Fibroblast of lung (primary cell): Measurements from ENCODE around the gene SGO1. TPM values are rescaled to one million over a fixed set of nuclear protein-coding genes. Genes with fewer than 3 reads are reported as not detected.
A peak's percentile ranks its signal among the peaks of the same experiment; 100 is the strongest.

ENCODE experiments used
- DNase-seq, 2 donors: peaks; one replicate each; pipeline versions ENCODE4 v3.0.0 to v3.0.0-alpha.2; 2010; ENCODE audit warnings: low read depth in 2 of 2
- H2AFZ ChIP-seq: 2 replicates; pipeline ENCODE4 v1.5.1; 2012; ENCODE audit warnings: low read length, control low read depth, inconsistent platforms
- H3K27ac ChIP-seq: 2 replicates; pipeline ENCODE4 v1.5.1; 2011; ENCODE audit warnings: low read length, control low read depth; ENCODE audit not compliant: insufficient read depth
- H3K27me3 ChIP-seq: 2 replicates; pipeline ENCODE4 v1.5.1; 2011; ENCODE audit warnings: mild to moderate bottlenecking, low read length; ENCODE audit not compliant: control insufficient read depth, insufficient read depth
- H3K36me3 ChIP-seq: 2 replicates; pipeline ENCODE4 v1.5.1; 2011; ENCODE audit warnings: low read length; ENCODE audit not compliant: control insufficient read depth, insufficient read depth
- H3K4me1 ChIP-seq: 2 replicates; pipeline ENCODE4 v1.5.1; 2011; ENCODE audit warnings: low read length; ENCODE audit not compliant: control insufficient read depth, insufficient read depth; ENCODE audit errors: extremely low read depth
- H3K4me2 ChIP-seq: 2 replicates; pipeline ENCODE4 v1.5.1; 2011; ENCODE audit warnings: low read length, control low read depth; ENCODE audit not compliant: insufficient read depth; ENCODE audit errors: extremely low read depth
- H3K4me3 ChIP-seq, 4 experiments: fragments of 200-600 bp in 1 of 4; sonication (generic) in 1 of 4; replicated peaks in 1 of 4; 2 replicates each; pipeline ENCODE4 v1.5.1; 2011 to 2016; ENCODE audit warnings: low read length in 4 of 4, low read depth in 3 of 4, mild to moderate bottlenecking in 3 of 4, control low read depth in 2 of 4, inconsistent platforms in 1 of 4, mixed read lengths in 1 of 4; ENCODE audit not compliant: insufficient read depth in 1 of 4; ENCODE audit errors: control extremely low read depth in 1 of 4
- H3K79me2 ChIP-seq: 2 replicates; pipeline ENCODE4 v1.5.1; 2012; ENCODE audit warnings: mild to moderate bottlenecking, low read length, inconsistent platforms; ENCODE audit not compliant: control insufficient read depth, insufficient read depth
- H3K9ac ChIP-seq: 2 replicates; pipeline ENCODE4 v1.5.1; 2011; ENCODE audit warnings: mild to moderate bottlenecking, low read length, control low read depth; ENCODE audit not compliant: insufficient read depth
- H3K9me3 ChIP-seq: 2 replicates; pipeline ENCODE4 v1.5.1; 2012; ENCODE audit warnings: low read depth, low read length; ENCODE audit not compliant: control insufficient read depth, insufficient read depth
- H4K20me1 ChIP-seq: 2 replicates; pipeline ENCODE4 v1.5.1; 2011; ENCODE audit warnings: low read length; ENCODE audit not compliant: control insufficient read depth, insufficient read depth; ENCODE audit errors: extremely low read depth
- CTCF ChIP-seq, 2 donors: IDR thresholded peaks in 1 of 2; conservative IDR thresholded peaks in 1 of 2; 1 replicate in 1 of 2; 2 replicates in 1 of 2; pipeline ENCODE4 v1.5.1; 2011 to 2012; ENCODE audit warnings: low read length in 2 of 2, control low read depth in 1 of 2, inconsistent platforms in 1 of 2, low read depth in 1 of 2, mild to moderate bottlenecking in 1 of 2
- EZH2 ChIP-seq: IDR thresholded peaks from 2 replicates; pipeline ENCODE4 v1.5.1; 2012; ENCODE audit warnings: low read length, control low read depth, mild to moderate bottlenecking; ENCODE audit errors: missing control alignments
- polyA plus RNA-seq, 2 donors: library from polyadenylated mRNA; depleted of rRNA in 1 of 2; stranded (reverse) in 1 of 2; unstranded in 1 of 2; fragments of >200 nt; gene quantifications; 2 replicates each; pipeline ENCODE4 v1.2.1, GENCODE V29; 2011 to 2012; ENCODE audit warnings: missing spikeins in 1 of 2
- total RNA-seq: library from RNA; depleted of rRNA; stranded (reverse); fragments of >200 nt; gene quantifications from 2 replicates; pipeline ENCODE4 v1.2.1, GENCODE V29; 2014

Gene SGO1
- total and polyA plus RNA-seq, 2 donors (not counting 1 experiment from before 2014, with no cell fraction given): 1.8 to 2.4 TPM

DNA sequence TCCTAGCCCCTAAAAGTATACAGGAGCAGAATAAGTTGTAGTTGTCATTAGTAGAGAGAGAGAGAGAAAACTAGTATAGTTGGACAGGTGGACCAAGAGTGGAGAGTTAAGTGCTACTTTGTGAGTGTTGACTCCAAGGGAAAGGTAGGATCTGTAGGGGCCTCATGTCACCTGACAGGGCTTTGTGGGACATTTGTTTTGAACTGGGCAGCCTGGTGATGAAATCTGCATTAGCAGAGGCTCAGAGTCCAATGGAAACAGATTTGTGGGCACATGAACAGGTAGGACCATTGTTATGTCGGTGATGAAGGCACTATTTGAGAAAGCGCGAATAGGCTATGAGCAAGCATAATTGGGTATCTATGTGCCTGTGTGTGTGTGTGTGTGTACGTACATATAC, 43.5 kb downstream of the SGO1 start:
- Histone ChIP-seq H3K4me3 (no peak overlapping the region), H3K4me1 (no peaks in the 10 kb centered on the region), H3K27me3 (no peaks in the 10 kb centered on the region), H2AFZ (no peak overlapping the region), H4K20me1 (no peaks in the 10 kb centered on the region), H3K27ac (no peak overlapping the region), H3K9me3 (no peaks in the 10 kb centered on the region), H3K79me2 (no peaks in the 10 kb centered on the region), H3K36me3 (no peaks in the 10 kb centered on the region), H3K9ac (no peak overlapping the region), H3K4me2 (no peak overlapping the region)
- TF ChIP-seq EZH2: no peak
- TF ChIP-seq CTCF (conservative IDR thresholded peaks at IDR 0.05 in 1 of 2, IDR thresholded peaks at IDR 0.05 in 1 of 2; ENCODE audit: low read depth in 1 of 2, low read length in 2 of 2): no peak
- DNase-seq: no peak

GRCh38 chr3:20141851-20142250, 44.2 kb downstream of the SGO1 start:
- Histone ChIP-seq H3K27ac (no peak overlapping the region), H2AFZ (no peak overlapping the region), H3K9me3 (no peaks in the 10 kb centered on the region), H3K27me3 (no peaks in the 10 kb centered on the region), H3K4me1 (no peaks in the 10 kb centered on the region), H3K4me2 (no peak overlapping the region), H3K79me2 (no peaks in the 10 kb centered on the region), H3K36me3 (no peaks in the 10 kb centered on the region), H3K9ac (no peak overlapping the region), H4K20me1 (no peaks in the 10 kb centered on the region), H3K4me3 (no peak overlapping the region)
- TF ChIP-seq EZH2 (no peak), CTCF (conservative IDR thresholded peaks at IDR 0.05 in 1 of 2, IDR thresholded peaks at IDR 0.05 in 1 of 2; ENCODE audit: low read depth in 1 of 2, low read length in 2 of 2) (no peak)
- DNase-seq: peak; percentile 42 to 60

DNA sequence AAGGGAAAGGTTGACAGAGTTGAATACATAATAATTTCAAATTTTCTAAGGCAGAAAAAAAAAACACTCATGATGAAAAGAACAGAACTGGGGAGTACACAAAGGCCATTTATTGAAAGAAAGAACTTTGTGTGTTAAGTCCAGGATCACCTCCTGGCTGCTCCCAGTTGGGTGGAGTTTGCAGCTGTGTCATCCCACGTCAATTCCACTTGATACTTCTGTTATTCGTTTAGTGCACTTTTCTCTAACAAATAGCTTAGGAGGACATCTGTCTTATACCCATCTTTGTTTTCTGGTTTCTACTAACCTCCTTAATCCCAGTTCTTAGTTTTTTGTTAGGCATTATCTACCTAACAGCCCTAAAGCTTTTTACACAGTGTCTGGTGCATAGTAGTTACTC, 44.7 kb downstream of the SGO1 start:
- Histone ChIP-seq H3K79me2 (no peaks in the 10 kb centered on the region), H3K4me1 (no peaks in the 10 kb centered on the region), H3K27me3 (no peaks in the 10 kb centered on the region), H3K4me2 (no peak overlapping the region), H3K9me3 (no peaks in the 10 kb centered on the region), H3K4me3 (no peak overlapping the region), H3K9ac (no peak overlapping the region), H3K27ac (no peak overlapping the region), H3K36me3 (no peaks in the 10 kb centered on the region), H2AFZ (no peak overlapping the region), H4K20me1 (no peaks in the 10 kb centered on the region)
- TF ChIP-seq EZH2: no peak
- no peak for TF ChIP-seq CTCF (conservative IDR thresholded peaks at IDR 0.05 in 1 of 2, IDR thresholded peaks at IDR 0.05 in 1 of 2; ENCODE audit: low read depth in 1 of 2, low read length in 2 of 2)
- no peak for DNase-seq
